T-cell (primary cell): ENCODE data around the gene FCGR3A. TPM values are rescaled to one million over a fixed set of nuclear protein-coding genes. Genes with fewer than 3 reads are reported as not detected.
"Not testable (repeated sequence)": the region's sequence is repeated elsewhere in the genome, so short reads cannot be mapped to it uniquely, and the experiment has no call there.

Experiments used
- ATAC-seq, 4 experiments: fragments of 200-7000 bp in 3 of 4; fragments of 150-1000 bp in 1 of 4; cut with Tn5 transposase; replicated peaks in 1 of 4; 1 replicate in 3 of 4; 2 replicates in 1 of 4; pipeline ENCODE4 v1.10.0; 2021; ENCODE audit warnings: moderate library complexity in 3 of 4, mild to moderate bottlenecking in 2 of 4, moderate number of reproducible peaks in 1 of 4
- CTCF ChIA-PET, 2 donors: fragments of 300-600 bp; sonication (Branson Sonifier 250); formaldehyde crosslinking; loops; one replicate each; lab custom pipeline; 2022; ENCODE audit warnings: antibody characterized with exemption in 2 of 2; lab: Charles Lee
- POLR2A ChIA-PET, 2 donors: fragments of 300-600 bp; sonication (Branson Sonifier 250); formaldehyde crosslinking; loops; one replicate each; lab custom pipeline; 2022; ENCODE audit warnings: antibody characterized with exemption in 2 of 2; lab: Charles Lee
- DNase-seq, 35 experiments: peaks; one replicate each; pipeline versions ENCODE4 v3.0.0 to v3.0.0-alpha.2; 2013 to 2023
- H3K27ac ChIP-seq: one replicate; pipeline ENCODE4 v1.5.1; 2013; ENCODE audit warnings: low read length
- H3K27me3 ChIP-seq, 2 experiments: replicated peaks in 1 of 2; 1 replicate in 1 of 2; 2 replicates in 1 of 2; pipeline versions ENCODE4 v1.6.1 to v1.7.0; 2013; ENCODE audit warnings: low read length in 1 of 2, mixed read lengths in 1 of 2; ENCODE audit not compliant: control insufficient read depth in 2 of 2, insufficient read depth in 2 of 2; ENCODE audit errors: extremely low read depth in 1 of 2
- H3K36me3 ChIP-seq, 2 donors: 1 replicate in 1 of 2; 2 replicates in 1 of 2; pipeline versions ENCODE4 v1.6.1 to v1.7.0; 2013; ENCODE audit warnings: low read length in 1 of 2; ENCODE audit not compliant: control insufficient read depth in 2 of 2, insufficient read depth in 1 of 2; ENCODE audit errors: extremely low read depth in 1 of 2
- H3K4me1 ChIP-seq, 2 experiments: 1 replicate in 1 of 2; 2 replicates in 1 of 2; pipeline versions ENCODE4 v1.6.1 to v1.7.0; 2013; ENCODE audit warnings: low read length in 2 of 2, mixed read lengths in 1 of 2; ENCODE audit not compliant: insufficient read depth in 2 of 2, control insufficient read depth in 1 of 2; ENCODE audit errors: extremely low read depth in 1 of 2
- H3K4me3 ChIP-seq, 2 donors: 1 replicate in 1 of 2; 2 replicates in 1 of 2; pipeline versions ENCODE4 v1.5.1 to v1.7.0; 2013; ENCODE audit warnings: mild to moderate bottlenecking in 2 of 2, low read length in 1 of 2, moderate library complexity in 1 of 2; ENCODE audit not compliant: control insufficient read depth in 1 of 2; ENCODE audit errors: extremely low read depth in 1 of 2
- H3K9me3 ChIP-seq: 2 replicates; pipeline ENCODE4 v1.7.0; 2013
- H3K27ac Mint-ChIP-seq, 2 donors: one replicate each; pipeline ENCODE4 v1.8.0; 2020 to 2021; ENCODE audit warnings: mild to moderate bottlenecking in 2 of 2, mixed read lengths in 2 of 2
- H3K27me3 Mint-ChIP-seq, 2 donors: one replicate each; pipeline ENCODE4 v1.8.0; 2021 to 2022; ENCODE audit warnings: mixed read lengths in 2 of 2
- H3K36me3 Mint-ChIP-seq: one replicate; pipeline ENCODE4 v1.8.0; 2021; ENCODE audit warnings: mixed read lengths
- H3K4me1 Mint-ChIP-seq, 3 donors: one replicate each; pipeline ENCODE4 v1.8.0; 2020 to 2022; ENCODE audit warnings: mixed read lengths in 3 of 3, mild to moderate bottlenecking in 1 of 3
- H3K4me3 Mint-ChIP-seq, 3 donors: one replicate each; pipeline ENCODE4 v1.8.0; 2020 to 2022; ENCODE audit warnings: mild to moderate bottlenecking in 3 of 3, mixed read lengths in 3 of 3, moderate library complexity in 3 of 3
- H3K9me3 Mint-ChIP-seq, 3 donors: one replicate each; pipeline ENCODE4 v1.8.0; 2020 to 2022; ENCODE audit warnings: mixed read lengths in 3 of 3
- WGBS: methylation state at CpG from one replicate; pipeline ENCODE4 v1.1.5; 2013; ENCODE audit warnings: missing lambda C conversion rate; ENCODE audit not compliant: insufficient coverage; 5-methylcytosine and 5-hydroxymethylcytosine counted together
- total RNA-seq, 35 experiments: library from RNA in 6 of 35; stranded (reverse) in 6 of 35; fragments of 120-200 nt in 1 of 35; gene quantifications; one replicate each; pipeline versions ENCODE4 v1.2.1 to v1.2.4 and lab custom pipeline; 2013 to 2026

FCGR3A gene
- total RNA-seq, 5 donors from 2014 or later (not counting 1 experiment from before 2014, with no cell fraction given): 3.8 to 43.9 (median 4.9) TPM

DNA sequence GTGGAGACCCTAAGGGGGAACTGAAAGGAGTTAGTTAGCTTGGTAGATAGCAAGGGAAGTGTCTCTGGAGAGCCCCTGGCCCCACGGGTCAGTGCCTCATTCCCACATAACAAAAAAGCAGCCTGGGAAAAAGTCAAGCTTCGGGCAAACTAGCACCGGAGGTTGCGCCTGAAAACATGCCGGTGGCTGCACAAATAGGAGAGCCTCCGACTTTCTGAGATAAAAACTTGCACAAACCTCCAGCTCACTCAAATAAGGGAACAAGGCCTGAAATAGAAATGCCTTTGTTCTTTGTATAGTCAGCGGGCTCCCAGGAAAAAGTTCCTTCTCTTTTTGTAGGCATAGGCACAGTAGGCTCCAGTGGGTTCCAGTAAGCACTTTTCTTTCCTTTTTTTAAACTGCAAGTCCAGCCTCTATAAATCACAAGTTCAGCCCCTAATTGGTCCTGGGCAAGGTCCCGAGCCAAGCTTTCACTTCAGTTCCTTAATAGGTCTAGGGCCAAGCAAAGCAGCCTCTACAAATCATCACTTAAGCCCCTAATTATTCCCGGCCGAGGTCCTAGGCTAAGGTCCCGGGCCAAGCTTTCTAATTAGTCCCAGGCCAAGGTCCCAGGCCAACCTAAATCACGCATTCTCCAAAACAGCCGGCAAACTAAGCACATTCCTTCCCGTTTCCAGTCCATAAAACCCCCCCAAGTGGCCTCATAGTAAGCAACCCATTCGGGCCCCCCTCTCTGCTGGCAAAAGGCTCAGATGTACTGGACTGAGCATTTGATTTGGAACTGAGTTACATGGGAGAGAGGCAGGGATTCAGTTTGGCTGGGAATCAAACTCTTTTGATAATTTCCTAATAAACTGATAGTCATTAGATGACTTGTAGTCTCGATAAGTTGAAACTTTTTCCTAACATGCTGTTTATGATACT is 16.7 kb downstream of the FCGR3A start:
- H3K27ac ChIP-seq, CTCF ChIA-PET: not testable (repeated sequence)

GRCh38 chr1:161531986-161532643 is 17.5 kb downstream of the FCGR3A start:
- H3K9me3 Mint-ChIP-seq: no peaks in the 10 kb centered on the region
- Histone ChIP-seq H3K27me3 (no peaks in the 10 kb centered on the region), H3K4me1 (peaks cover 7% of the 10 kb centered on the region in 2 experiments), H3K36me3 (no peaks in the 10 kb centered on the region), H3K9me3 (no peaks in the 10 kb centered on the region), H3K27ac (no peak overlapping the region), H3K4me3 (no peak overlapping the region)
- ChIA-PET POLR2A (no interaction called here), CTCF (interaction anchor here (0.6 kb wide), 3 partner anchors 9 to 269 kb away, joined by 3 read pairs; no protein-coding TSS in a partner anchor)
- H3K36me3 Mint-ChIP-seq: no peaks in the 10 kb centered on the region
- H3K27ac Mint-ChIP-seq: peak overlapping the region in 1 of 2 donors; percentile 43
- DNase-seq: no peak
- H3K4me1 Mint-ChIP-seq: peaks cover 11 to 21% (median 12%) of the 10 kb centered on the region in 3 donors
- 95% methylated on average over 10 of the region's 22 CpGs for WGBS
- peaks cover 0 to 6% of the 10 kb centered on the region in 2 donors for H3K27me3 Mint-ChIP-seq
- H3K4me3 Mint-ChIP-seq: peak overlapping the region in 2 of 3 donors; percentile 40 to 46
- no peak for ATAC-seq

More for the DNA sequence above, 16.7 kb downstream of the FCGR3A start:
- H3K36me3 ChIP-seq, ATAC-seq, H3K27me3 ChIP-seq, H3K9me3 Mint-ChIP-seq, H3K9me3 ChIP-seq, H3K36me3 Mint-ChIP-seq, H3K27me3 Mint-ChIP-seq, H3K4me3 ChIP-seq, H3K4me1 ChIP-seq, DNase-seq, POLR2A ChIA-PET, H3K27ac Mint-ChIP-seq: not testable (repeated sequence)
- H3K4me3 Mint-ChIP-seq: peak overlapping the region in 1 of 3 donors; percentile 40
- WGBS: 82% methylated on average over 5 of the region's 16 CpGs
- H3K4me1 Mint-ChIP-seq: peaks cover 11 to 21% (median 15%) of the 10 kb centered on the region in 3 donors

- ATAC-seq (peak; percentile 83 to 85 (median 83)), DNase-seq (peak; percentile 82 to 98 (median 91))
- CTCF ChIA-PET: interaction anchor here (0.6 to 1.2 kb wide), 7 partner anchors 8 to 211 kb away, joined by 3 to 11 read pairs (median 3); no protein-coding TSS in a partner anchor
- H3K9me3 Mint-ChIP-seq, H3K4me1 ChIP-seq, H3K36me3 ChIP-seq, H3K36me3 Mint-ChIP-seq, H3K27me3 Mint-ChIP-seq, H3K9me3 ChIP-seq, H3K27me3 ChIP-seq: not testable (repeated sequence)
- WGBS: under 1% methylated on average over 21 of the region's 56 CpGs
- Histone ChIP-seq H3K4me3 (peak overlapping the region; percentile 64 to 89), H3K27ac (peak overlapping the region; percentile 87)
- Mint-ChIP-seq H3K27ac (peak overlapping the region; percentile 93 to 97), H3K4me3 (peak overlapping the region; percentile 93 to 98 (median 96)), H3K4me1 (peaks cover 11 to 21% (median 12%) of the 10 kb centered on the region in 3 donors)
- POLR2A ChIA-PET: interaction anchor here in 1 of 2 donors (0.6 to 0.7 kb wide), 2 partner anchors 102 to 1220 kb away, joined by 3 to 4 read pairs; no protein-coding TSS in a partner anchor
These were observed 18.7 kb downstream of the FCGR3A start for GRCh38 chr1:161530671-161531641.

DNA sequence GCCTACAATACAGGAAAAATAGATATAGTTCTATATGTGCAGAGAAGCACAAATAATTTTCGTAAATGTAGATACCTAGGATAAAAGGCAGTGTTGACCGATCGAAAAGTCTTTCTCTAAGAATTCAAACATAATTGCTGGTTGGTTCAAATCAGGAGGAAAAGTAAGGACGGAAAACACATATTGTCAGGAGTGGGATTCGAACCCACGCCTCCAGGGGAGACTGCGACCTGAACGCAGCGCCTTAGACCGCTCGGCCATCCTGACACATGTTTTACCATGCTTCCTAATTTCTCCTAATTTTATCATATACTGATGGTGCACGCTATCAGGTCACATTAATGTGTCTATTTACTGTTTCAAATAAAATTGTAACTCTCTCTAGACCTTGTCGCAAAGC is 19.5 kb downstream of the FCGR3A start:
- H3K27ac ChIP-seq: peak overlapping the region; percentile 87
- not testable (repeated sequence) for H3K27me3 ChIP-seq, H3K36me3 ChIP-seq, H3K36me3 Mint-ChIP-seq, H3K9me3 ChIP-seq, H3K9me3 Mint-ChIP-seq, H3K27me3 Mint-ChIP-seq
- peaks cover 7 to 13% of the 10 kb centered on the region in 2 experiments for H3K4me1 ChIP-seq
- WGBS: no CpG with 5 or more reads among the region's 13 CpGs
- Mint-ChIP-seq H3K27ac (peak overlapping the region; percentile 93 to 97), H3K4me1 (peaks cover 11 to 21% (median 13%) of the 10 kb centered on the region in 3 donors), H3K4me3 (peak overlapping the region; percentile 93 to 98 (median 96))
- CTCF ChIA-PET: interaction anchor here (1.0 to 1.2 kb wide), 5 partner anchors 10 to 212 kb away, joined by 3 to 11 read pairs (median 3); no protein-coding TSS in a partner anchor
- POLR2A ChIA-PET: interaction anchor here in 1 of 2 donors (0.6 kb wide), 1 partner anchor 1434 kb away, joined by 4 read pairs; no protein-coding TSS in a partner anchor
- ATAC-seq (peak; percentile 41 to 50 (median 44)), DNase-seq (peak; percentile 20 to 80 (median 58))
- peak overlapping the region; percentile 64 to 89 for H3K4me3 ChIP-seq

DNA sequence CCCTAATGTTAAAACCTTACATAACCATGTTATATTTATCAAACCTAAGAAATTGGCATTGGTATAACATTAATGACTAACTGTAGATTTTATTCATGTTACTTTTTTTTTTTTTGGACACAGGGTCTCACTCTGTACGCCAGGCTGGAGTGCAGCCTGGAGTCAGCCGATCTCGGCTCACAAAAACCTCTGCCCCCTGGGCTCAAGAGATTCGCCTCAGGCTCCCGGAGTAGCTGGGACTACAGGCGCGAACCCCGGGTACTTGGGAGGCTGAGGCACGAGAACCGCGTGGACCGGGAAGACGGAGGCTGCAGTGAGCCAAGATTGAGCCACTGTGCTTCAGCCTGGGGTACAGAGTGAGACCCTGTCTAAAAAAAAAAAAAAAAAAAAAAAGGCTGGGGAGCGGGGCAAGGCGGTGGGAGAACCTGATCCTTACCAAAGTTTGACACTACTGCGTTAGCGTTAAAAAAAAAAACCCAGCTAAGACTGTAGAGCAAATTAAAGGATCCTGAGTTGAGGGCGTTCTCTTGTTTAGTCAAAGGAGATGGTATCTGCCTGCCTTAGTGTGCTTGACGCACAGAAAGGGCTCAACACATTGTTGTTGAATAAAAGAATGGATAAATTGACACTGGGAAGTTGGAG is 20.0 kb downstream of the FCGR3A start:
- not testable (repeated sequence) for H3K9me3 ChIP-seq, ATAC-seq, H3K36me3 ChIP-seq, H3K27me3 Mint-ChIP-seq, H3K27ac ChIP-seq, H3K36me3 Mint-ChIP-seq, H3K27me3 ChIP-seq, H3K9me3 Mint-ChIP-seq
- ChIA-PET CTCF (interaction anchor here in 1 of 2 donors (0.7 to 1.2 kb wide), 2 partner anchors 43 to 237 kb away, joined by 3 read pairs; no protein-coding TSS in a partner anchor), POLR2A (interaction anchor here in 1 of 2 donors (0.6 kb wide), 1 partner anchor 1434 kb away, joined by 4 read pairs; no protein-coding TSS in a partner anchor)
- DNase-seq: peak in 1 of 35 experiments; percentile 48
- H3K4me1 Mint-ChIP-seq: peaks cover 14 to 21% (median 15%) of the 10 kb centered on the region in 3 donors
- Histone ChIP-seq H3K4me1 (peaks cover 7 to 18% of the 10 kb centered on the region in 2 experiments), H3K4me3 (peak overlapping the region; percentile 64 to 89)
- H3K27ac Mint-ChIP-seq: peak overlapping the region; percentile 93 to 97
- peak overlapping the region; percentile 93 to 98 (median 96) for H3K4me3 Mint-ChIP-seq
- 32% methylated on average over 6 of the region's 19 CpGs for WGBS
